ENCODE data around the gene ATE1. TPM values are rescaled to one million over a fixed set of nuclear protein-coding genes. Genes with fewer than 3 reads are reported as not detected.

The ATE1 gene
- total and polyA plus RNA-seq, 2 donors (not counting 1 experiment from before 2014, with no cell fraction given): 19.3 to 28.1 TPM

DNA sequence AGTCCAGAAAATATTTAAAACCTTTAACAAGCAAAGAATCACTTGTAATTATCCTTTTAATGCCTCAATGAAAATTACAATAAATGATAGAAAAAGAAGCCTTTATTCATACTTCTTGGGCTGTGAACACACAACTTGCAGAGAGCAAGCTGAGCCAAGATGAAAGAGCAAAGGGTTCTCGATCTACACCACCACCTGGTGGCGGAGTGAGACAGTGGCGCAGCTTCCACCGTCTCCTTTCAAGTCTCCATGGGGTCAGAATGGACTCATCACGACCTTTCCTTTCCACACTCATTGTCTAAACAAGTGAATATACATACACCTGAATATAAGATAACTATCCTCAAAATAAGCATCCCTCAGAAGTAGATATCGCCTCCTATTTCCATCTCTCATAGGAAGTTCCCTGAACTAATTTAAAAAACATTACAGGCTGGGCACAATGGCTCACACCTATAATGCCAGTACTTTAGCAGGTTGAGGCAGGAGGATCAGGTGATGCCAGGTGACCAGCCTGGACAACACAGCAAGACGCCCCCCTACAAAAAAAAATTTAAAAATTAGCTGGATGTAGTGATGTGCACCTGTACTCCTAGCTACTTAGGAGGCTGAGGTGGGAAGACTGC lies 40.7 kb downstream of the ATE1 start:
- H3K9me3 ChIP-seq (ENCODE audit: control insufficient read depth, insufficient read depth, low read depth, low read length): no peaks in the 10 kb centered on the region
- H3K36me3 ChIP-seq (ENCODE audit: control insufficient read depth, insufficient read depth, low read length): no peaks in the 10 kb centered on the region
- no peaks in the 10 kb centered on the region for H3K79me2 ChIP-seq (ENCODE audit: control insufficient read depth, insufficient read depth, low read length)
- no peak for TF ChIP-seq EZH2 (IDR thresholded peaks at IDR 0.05; ENCODE audit: low read length, missing control alignments)
- TF ChIP-seq, protein P1, sequence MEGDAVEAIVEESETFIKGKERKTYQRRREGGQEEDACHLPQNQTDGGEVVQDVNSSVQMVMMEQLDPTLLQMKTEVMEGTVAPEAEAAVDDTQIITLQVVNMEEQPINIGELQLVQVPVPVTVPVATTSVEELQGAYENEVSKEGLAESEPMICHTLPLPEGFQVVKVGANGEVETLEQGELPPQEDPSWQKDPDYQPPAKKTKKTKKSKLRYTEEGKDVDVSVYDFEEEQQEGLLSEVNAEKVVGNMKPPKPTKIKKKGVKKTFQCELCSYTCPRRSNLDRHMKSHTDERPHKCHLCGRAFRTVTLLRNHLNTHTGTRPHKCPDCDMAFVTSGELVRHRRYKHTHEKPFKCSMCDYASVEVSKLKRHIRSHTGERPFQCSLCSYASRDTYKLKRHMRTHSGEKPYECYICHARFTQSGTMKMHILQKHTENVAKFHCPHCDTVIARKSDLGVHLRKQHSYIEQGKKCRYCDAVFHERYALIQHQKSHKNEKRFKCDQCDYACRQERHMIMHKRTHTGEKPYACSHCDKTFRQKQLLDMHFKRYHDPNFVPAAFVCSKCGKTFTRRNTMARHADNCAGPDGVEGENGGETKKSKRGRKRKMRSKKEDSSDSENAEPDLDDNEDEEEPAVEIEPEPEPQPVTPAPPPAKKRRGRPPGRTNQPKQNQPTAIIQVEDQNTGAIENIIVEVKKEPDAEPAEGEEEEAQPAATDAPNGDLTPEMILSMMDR (conservative IDR thresholded peaks at IDR 0.05 in 1 of 2, IDR thresholded peaks at IDR 0.05 in 1 of 2; ENCODE audit: low read depth in 1 of 2, low read length in 2 of 2): peak; percentile 84 to 91
- no peak overlapping the region for H2AFZ ChIP-seq (ENCODE audit: low read length)
- no peaks in the 10 kb centered on the region for H4K20me1 ChIP-seq (ENCODE audit: control insufficient read depth, extremely low read depth, insufficient read depth, low read length)
- H3K27me3 ChIP-seq (ENCODE audit: control insufficient read depth, insufficient read depth, low read length): no peaks in the 10 kb centered on the region
- no peak overlapping the region for H3K9ac ChIP-seq (ENCODE audit: insufficient read depth, low read length)
- no peak overlapping the region for H3K27ac ChIP-seq (ENCODE audit: insufficient read depth, low read length)
- peak; percentile 51 to 69 for DNase-seq (ENCODE audit: low read depth in 2 of 2)
- H3K4me1 ChIP-seq (ENCODE audit: control insufficient read depth, extremely low read depth, insufficient read depth, low read length): no peaks in the 10 kb centered on the region
- no peak overlapping the region for H3K4me3 ChIP-seq (replicated peaks in 1 of 4; ENCODE audit: control extremely low read depth in 1 of 4, insufficient read depth in 1 of 4, low read depth in 3 of 4, low read length in 4 of 4)
- no peak overlapping the region for H3K4me2 ChIP-seq (ENCODE audit: extremely low read depth, insufficient read depth, low read length)

DNA sequence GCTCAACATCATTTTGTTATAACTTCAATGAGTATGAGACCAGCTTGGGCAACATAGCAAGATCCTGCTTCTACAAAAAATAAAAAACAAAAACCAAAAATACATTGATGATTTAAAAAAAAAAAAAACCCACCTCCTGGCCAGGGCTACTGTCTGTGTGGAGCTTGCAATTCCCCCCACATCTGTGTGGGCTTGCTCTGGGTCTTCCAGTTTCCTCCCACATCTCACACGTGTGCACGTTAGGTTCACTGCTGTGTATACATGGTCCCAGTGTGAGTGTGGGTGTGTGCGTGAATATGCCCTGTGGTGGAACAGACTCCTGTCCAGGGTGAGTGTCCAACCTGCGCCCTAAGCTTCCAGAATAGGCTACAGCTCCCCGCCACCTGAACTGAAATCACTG lies 41.6 kb downstream of the ATE1 start:
- Histone ChIP-seq H3K4me3 (replicated peaks in 1 of 4; ENCODE audit: control extremely low read depth in 1 of 4, insufficient read depth in 1 of 4, low read depth in 3 of 4, low read length in 4 of 4) (no peak overlapping the region), H3K4me1 (ENCODE audit: control insufficient read depth, extremely low read depth, insufficient read depth, low read length) (no peaks in the 10 kb centered on the region), H3K27ac (ENCODE audit: insufficient read depth, low read length) (no peak overlapping the region), H3K4me2 (ENCODE audit: extremely low read depth, insufficient read depth, low read length) (no peak overlapping the region), H2AFZ (ENCODE audit: low read length) (no peak overlapping the region), H3K9me3 (ENCODE audit: control insufficient read depth, insufficient read depth, low read depth, low read length) (no peaks in the 10 kb centered on the region), H4K20me1 (ENCODE audit: control insufficient read depth, extremely low read depth, insufficient read depth, low read length) (no peaks in the 10 kb centered on the region), H3K79me2 (ENCODE audit: control insufficient read depth, insufficient read depth, low read length) (no peaks in the 10 kb centered on the region), H3K9ac (ENCODE audit: insufficient read depth, low read length) (no peak overlapping the region), H3K27me3 (ENCODE audit: control insufficient read depth, insufficient read depth, low read length) (no peaks in the 10 kb centered on the region), H3K36me3 (ENCODE audit: control insufficient read depth, insufficient read depth, low read length) (no peaks in the 10 kb centered on the region)
- TF ChIP-seq, protein P1 (conservative IDR thresholded peaks at IDR 0.05 in 1 of 2, IDR thresholded peaks at IDR 0.05 in 1 of 2; ENCODE audit: low read depth in 1 of 2, low read length in 2 of 2): no peak
- no peak for TF ChIP-seq EZH2 (IDR thresholded peaks at IDR 0.05; ENCODE audit: low read length, missing control alignments)
- no peak for DNase-seq (ENCODE audit: low read depth in 2 of 2)

DNA sequence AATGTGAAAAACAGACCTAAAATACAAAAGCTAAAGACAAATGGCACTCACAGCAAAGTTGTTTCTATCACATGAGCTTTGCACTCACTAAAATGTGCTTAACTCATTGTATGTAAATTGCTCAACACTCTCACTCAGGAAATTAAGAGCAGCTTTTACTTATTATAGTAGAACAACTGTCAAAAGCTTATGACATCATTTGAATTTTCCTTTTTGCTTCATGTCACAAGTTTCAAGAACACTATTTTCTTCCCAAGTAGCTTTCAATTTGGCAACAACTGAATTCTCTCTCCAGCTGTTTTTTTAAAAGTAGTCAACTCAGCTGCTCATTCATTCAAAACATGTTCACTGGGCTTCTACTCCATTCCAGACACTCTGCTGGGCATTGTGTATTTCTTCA lies 46.9 kb downstream of the ATE1 start:
- no peaks in the 10 kb centered on the region for H3K9me3 ChIP-seq (ENCODE audit: control insufficient read depth, insufficient read depth, low read depth, low read length)
- DNase-seq (ENCODE audit: low read depth in 2 of 2): peak in 1 of 2 donors; percentile 72
- H2AFZ ChIP-seq (ENCODE audit: low read length): no peak overlapping the region
- no peak overlapping the region for H3K4me2 ChIP-seq (ENCODE audit: extremely low read depth, insufficient read depth, low read length)
- TF ChIP-seq EZH2 (IDR thresholded peaks at IDR 0.05; ENCODE audit: low read length, missing control alignments): no peak
- TF ChIP-seq, protein P1 (conservative IDR thresholded peaks at IDR 0.05 in 1 of 2, IDR thresholded peaks at IDR 0.05 in 1 of 2; ENCODE audit: low read depth in 1 of 2, low read length in 2 of 2): no peak
- H3K27ac ChIP-seq (ENCODE audit: insufficient read depth, low read length): no peak overlapping the region
- H3K4me1 ChIP-seq (ENCODE audit: control insufficient read depth, extremely low read depth, insufficient read depth, low read length): no peaks in the 10 kb centered on the region
- no peaks in the 10 kb centered on the region for H3K79me2 ChIP-seq (ENCODE audit: control insufficient read depth, insufficient read depth, low read length)
- no peaks in the 10 kb centered on the region for H3K27me3 ChIP-seq (ENCODE audit: control insufficient read depth, insufficient read depth, low read length)
- H3K9ac ChIP-seq (ENCODE audit: insufficient read depth, low read length): no peak overlapping the region
- H3K4me3 ChIP-seq (replicated peaks in 1 of 4; ENCODE audit: control extremely low read depth in 1 of 4, insufficient read depth in 1 of 4, low read depth in 3 of 4, low read length in 4 of 4): no peak overlapping the region
- H3K36me3 ChIP-seq (ENCODE audit: control insufficient read depth, insufficient read depth, low read length): no peaks in the 10 kb centered on the region
- no peaks in the 10 kb centered on the region for H4K20me1 ChIP-seq (ENCODE audit: control insufficient read depth, extremely low read depth, insufficient read depth, low read length)

Data from fibroblast of lung (primary cell).